ENCODE measurements around the gene LAMC1. TPM values are rescaled to one million over a fixed set of nuclear protein-coding genes. Genes with fewer than 3 reads are reported as not detected.

The LAMC1 gene
- total and polyA plus RNA-seq, 10 of the 15 experiments (the other 5 are each of a cell fraction or from before 2014, with no cell fraction given), result 4.6 to 51.4 (median 25.6) TPM

- TF ChIP-seq SMAD5 (IDR thresholded peaks at IDR 0.05; ENCODE audit: low read depth) (no peak), SREBF2 (IDR thresholded peaks at IDR 0.05; ENCODE audit: low read length) (no peak), BACH1 (IDR thresholded peaks at IDR 0.05; ENCODE audit: borderline replicate concordance) (no peak), YY1 (IDR thresholded peaks at IDR 0.05; ENCODE audit: low read depth, low read length) (no peak), KDM1A (IDR thresholded peaks at IDR 0.05; ENCODE audit: borderline replicate concordance) (no peak), ZZZ3 (IDR thresholded peaks at IDR 0.05; ENCODE audit: control insufficient read depth, insufficient read length, low read depth) (no peak)
- TF ChIP-seq, protein P1, sequence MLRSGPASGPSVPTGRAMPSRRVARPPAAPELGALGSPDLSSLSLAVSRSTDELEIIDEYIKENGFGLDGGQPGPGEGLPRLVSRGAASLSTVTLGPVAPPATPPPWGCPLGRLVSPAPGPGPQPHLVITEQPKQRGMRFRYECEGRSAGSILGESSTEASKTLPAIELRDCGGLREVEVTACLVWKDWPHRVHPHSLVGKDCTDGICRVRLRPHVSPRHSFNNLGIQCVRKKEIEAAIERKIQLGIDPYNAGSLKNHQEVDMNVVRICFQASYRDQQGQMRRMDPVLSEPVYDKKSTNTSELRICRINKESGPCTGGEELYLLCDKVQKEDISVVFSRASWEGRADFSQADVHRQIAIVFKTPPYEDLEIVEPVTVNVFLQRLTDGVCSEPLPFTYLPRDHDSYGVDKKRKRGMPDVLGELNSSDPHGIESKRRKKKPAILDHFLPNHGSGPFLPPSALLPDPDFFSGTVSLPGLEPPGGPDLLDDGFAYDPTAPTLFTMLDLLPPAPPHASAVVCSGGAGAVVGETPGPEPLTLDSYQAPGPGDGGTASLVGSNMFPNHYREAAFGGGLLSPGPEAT (IDR thresholded peaks at IDR 0.05; ENCODE audit: low read depth), result no peak
These were observed 75.1 kb downstream of the LAMC1 start (continued) for GRCh38 chr1:183098317-183098716.

DNA sequence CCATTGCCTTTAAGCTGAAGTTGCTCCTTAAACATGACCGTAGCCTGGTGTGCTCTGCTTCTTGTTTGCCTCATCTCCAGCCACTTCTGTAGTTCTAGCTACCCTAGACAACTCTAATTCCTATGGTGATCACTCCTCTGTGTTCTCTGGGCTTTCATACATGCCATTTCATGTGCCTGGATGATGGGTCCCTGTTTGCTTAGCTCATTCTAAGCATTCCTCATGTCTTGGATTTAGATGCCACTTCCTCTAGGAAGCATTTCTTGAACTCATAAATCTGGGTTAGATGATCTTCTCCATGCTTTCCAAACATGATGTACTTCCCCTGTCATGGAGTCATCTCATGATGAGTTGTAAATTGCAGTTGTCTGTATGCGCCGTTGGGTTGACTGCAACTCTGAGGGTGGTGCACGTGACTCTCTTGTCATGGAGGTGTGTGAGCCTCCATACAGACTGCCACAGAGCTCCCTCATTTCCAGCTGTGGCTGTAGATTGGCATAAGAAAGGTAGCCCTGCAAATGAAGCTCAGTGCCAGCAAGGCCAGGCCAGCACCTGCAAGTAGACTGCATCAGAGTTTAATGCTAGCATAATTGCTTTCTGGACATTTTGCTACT is 77.2 kb downstream of the LAMC1 start:
- ATAC-seq, result no peak
- in situ Hi-C loops (cut with MboI), result no loop called here
- WGBS (ENCODE audit: insufficient coverage, insufficient replicate concordance, low lambda C conversion rate, missing lambda C conversion rate), result 89% methylated on average over 4 of the region's 4 CpGs
- no peaks in the 10 kb centered on the region for H4K20me1 ChIP-seq (ENCODE audit: control insufficient read depth, insufficient read depth)
- no peak overlapping the region for H3K9ac ChIP-seq (ENCODE audit: control insufficient read depth, insufficient read depth, low read length)
- FAIRE-seq, result no peak
- H3K4me1 ChIP-seq (ENCODE audit: control insufficient read depth, insufficient read depth, low read length), result peaks cover 8% of the 10 kb centered on the region; the same call in 1 of the 2 replicates
- no peaks in the 10 kb centered on the region for H3K27me3 ChIP-seq (replicated peaks in 1 of 2; ENCODE audit: control insufficient read depth in 2 of 2, insufficient read depth in 2 of 2, low read length in 1 of 2)
- ChIA-PET SMC1A (ENCODE audit: uncharacterized antibody, unreplicated experiment) (interaction anchor here (0.7 to 1.1 kb wide), 3 partner anchors 13 to 45 kb away, joined by 3 to 4 read pairs (median 3); no protein-coding TSS in a partner anchor), CTCF (interaction anchor here (0.9 to 1.4 kb wide), 2 partner anchors 12 to 29 kb away, joined by 3 to 4 read pairs; no protein-coding TSS in a partner anchor), POLR2A (no interaction called here), RAD21 (ENCODE audit: unreplicated experiment) (no interaction called here)
- H3K4me3 ChIP-seq, result no peak overlapping the region
- TF ChIP-seq FOXM1 (IDR thresholded peaks at IDR 0.05; ENCODE audit: low read depth, low read length), result no peak
- no peak for TF ChIP-seq ZBED1 (IDR thresholded peaks at IDR 0.05; ENCODE audit: borderline replicate concordance)
- no peak for TF ChIP-seq TAF1 (IDR thresholded peaks at IDR 0.05; ENCODE audit: borderline replicate concordance, low read depth, low read length)
- no peak for TF ChIP-seq SMAD5 (IDR thresholded peaks at IDR 0.05; ENCODE audit: low read depth)
- TF ChIP-seq SIN3A (IDR thresholded peaks at IDR 0.05; ENCODE audit: low read depth, low read length), result no peak
- TF ChIP-seq, protein P2, sequence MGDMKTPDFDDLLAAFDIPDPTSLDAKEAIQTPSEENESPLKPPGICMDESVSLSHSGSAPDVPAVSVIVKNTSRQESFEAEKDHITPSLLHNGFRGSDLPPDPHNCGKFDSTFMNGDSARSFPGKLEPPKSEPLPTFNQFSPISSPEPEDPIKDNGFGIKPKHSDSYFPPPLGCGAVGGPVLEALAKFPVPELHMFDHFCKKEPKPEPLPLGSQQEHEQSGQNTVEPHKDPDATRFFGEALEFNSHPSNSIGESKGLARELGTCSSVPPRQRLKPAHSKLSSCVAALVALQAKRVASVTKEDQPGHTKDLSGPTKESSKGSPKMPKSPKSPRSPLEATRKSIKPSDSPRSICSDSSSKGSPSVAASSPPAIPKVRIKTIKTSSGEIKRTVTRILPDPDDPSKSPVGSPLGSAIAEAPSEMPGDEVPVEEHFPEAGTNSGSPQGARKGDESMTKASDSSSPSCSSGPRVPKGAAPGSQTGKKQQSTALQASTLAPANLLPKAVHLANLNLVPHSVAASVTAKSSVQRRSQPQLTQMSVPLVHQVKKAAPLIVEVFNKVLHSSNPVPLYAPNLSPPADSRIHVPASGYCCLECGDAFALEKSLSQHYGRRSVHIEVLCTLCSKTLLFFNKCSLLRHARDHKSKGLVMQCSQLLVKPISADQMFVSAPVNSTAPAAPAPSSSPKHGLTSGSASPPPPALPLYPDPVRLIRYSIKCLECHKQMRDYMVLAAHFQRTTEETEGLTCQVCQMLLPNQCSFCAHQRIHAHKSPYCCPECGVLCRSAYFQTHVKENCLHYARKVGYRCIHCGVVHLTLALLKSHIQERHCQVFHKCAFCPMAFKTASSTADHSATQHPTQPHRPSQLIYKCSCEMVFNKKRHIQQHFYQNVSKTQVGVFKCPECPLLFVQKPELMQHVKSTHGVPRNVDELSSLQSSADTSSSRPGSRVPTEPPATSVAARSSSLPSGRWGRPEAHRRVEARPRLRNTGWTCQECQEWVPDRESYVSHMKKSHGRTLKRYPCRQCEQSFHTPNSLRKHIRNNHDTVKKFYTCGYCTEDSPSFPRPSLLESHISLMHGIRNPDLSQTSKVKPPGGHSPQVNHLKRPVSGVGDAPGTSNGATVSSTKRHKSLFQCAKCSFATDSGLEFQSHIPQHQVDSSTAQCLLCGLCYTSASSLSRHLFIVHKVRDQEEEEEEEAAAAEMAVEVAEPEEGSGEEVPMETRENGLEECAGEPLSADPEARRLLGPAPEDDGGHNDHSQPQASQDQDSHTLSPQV (IDR thresholded peaks at IDR 0.05), result no peak
- TF ChIP-seq, protein P3, sequence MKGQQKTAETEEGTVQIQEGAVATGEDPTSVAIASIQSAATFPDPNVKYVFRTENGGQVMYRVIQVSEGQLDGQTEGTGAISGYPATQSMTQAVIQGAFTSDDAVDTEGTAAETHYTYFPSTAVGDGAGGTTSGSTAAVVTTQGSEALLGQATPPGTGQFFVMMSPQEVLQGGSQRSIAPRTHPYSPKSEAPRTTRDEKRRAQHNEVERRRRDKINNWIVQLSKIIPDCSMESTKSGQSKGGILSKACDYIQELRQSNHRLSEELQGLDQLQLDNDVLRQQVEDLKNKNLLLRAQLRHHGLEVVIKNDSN (IDR thresholded peaks at IDR 0.05; ENCODE audit: borderline replicate concordance, extremely low read length, insufficient read depth, low read depth, low read length), result no peak
- TF ChIP-seq ATF7 (IDR thresholded peaks at IDR 0.05; ENCODE audit: low read depth), result no peak
- TF ChIP-seq KLF5 (IDR thresholded peaks at IDR 0.05; ENCODE audit: partially characterized antibody), result no peak
- no peak for TF ChIP-seq STAT1 (conservative IDR thresholded peaks at IDR 0.05)
- H3K27ac ChIP-seq (ENCODE audit: control insufficient read depth, insufficient read depth), result no peak overlapping the region
- no peak overlapping the region for H3K4me2 ChIP-seq (ENCODE audit: control insufficient read depth, insufficient read depth)
- H3K9me3 ChIP-seq (replicated peaks; ENCODE audit: control insufficient read depth, insufficient read depth, low read length), result no peaks in the 10 kb centered on the region
- peaks cover 3 to 5% of the 10 kb centered on the region in 2 experiments; a peak in 3 of 4 replicates for H3K36me3 ChIP-seq (ENCODE audit: control insufficient read depth in 2 of 2, insufficient read depth in 2 of 2, low read length in 1 of 2)
- no peaks in the 10 kb centered on the region; the same call in 1 of the 2 replicates for H3K79me2 ChIP-seq (ENCODE audit: control insufficient read depth, insufficient read depth, low read length)
- DNase-seq (ENCODE audit: low read depth, low spot score), result no peak
- no peak overlapping the region for H2AFZ ChIP-seq (ENCODE audit: control insufficient read depth, low read depth, low read length)
- intact Hi-C loops (cut with micrococcal nuclease; ENCODE audit: unreplicated experiment), result no loop called here
- no TSS peak for BruUV-seq (replicated peaks)
